ENCODE data around the gene LGR4.
"Not testable (repeated sequence)": the region's sequence is repeated elsewhere in the genome, so short reads cannot be mapped to it uniquely, and the experiment has no call there.

Gene LGR4

GRCh38 chr11:27330633-27331270 lies 141.8 kb downstream of the LGR4 start:
- H3K4me3 ChIP-seq (ENCODE audit: low read length): no peak overlapping the region
- TF ChIP-seq CTCF (conservative IDR thresholded peaks at IDR 0.05; ENCODE audit: low read depth, low read length): no peak
- no peak for DNase-seq (ENCODE audit: low read depth)

GRCh38 chr11:27329867-27330632 lies 142.5 kb downstream of the LGR4 start:
- no peak for DNase-seq (ENCODE audit: low read depth)
- no peak for TF ChIP-seq CTCF (conservative IDR thresholded peaks at IDR 0.05; ENCODE audit: low read depth, low read length)
- no peak overlapping the region for H3K4me3 ChIP-seq (ENCODE audit: low read length)

GRCh38 chr11:27328614-27329013 lies 144.0 kb downstream of the LGR4 start:
- no peak for DNase-seq (ENCODE audit: low read depth)
- H3K4me3 ChIP-seq (ENCODE audit: low read length): no peak overlapping the region
- TF ChIP-seq CTCF (conservative IDR thresholded peaks at IDR 0.05; ENCODE audit: low read depth, low read length): no peak

- DNase-seq (ENCODE audit: low read depth); H3K4me3 ChIP-seq (ENCODE audit: low read length): not testable (repeated sequence)
These were observed 145.5 kb downstream of the LGR4 start for GRCh38 chr11:27327064-27327463.

GRCh38 chr11:27322196-27322595 lies 150.4 kb downstream of the LGR4 start:
- H3K4me3 ChIP-seq (ENCODE audit: low read length); DNase-seq (ENCODE audit: low read depth): not testable (repeated sequence)

GRCh38 chr11:27321340-27321739 lies 151.2 kb downstream of the LGR4 start:
- not testable (repeated sequence) for H3K4me3 ChIP-seq (ENCODE audit: low read length); DNase-seq (ENCODE audit: low read depth)

GRCh38 chr11:27319072-27319471 lies 153.5 kb downstream of the LGR4 start:
- DNase-seq (ENCODE audit: low read depth): no peak
- TF ChIP-seq CTCF (conservative IDR thresholded peaks at IDR 0.05; ENCODE audit: low read depth, low read length): no peak
- no peak overlapping the region for H3K4me3 ChIP-seq (ENCODE audit: low read length)

GRCh38 chr11:27317751-27318150 lies 154.8 kb downstream of the LGR4 start:
- no peak for DNase-seq (ENCODE audit: low read depth)
- no peak overlapping the region for H3K4me3 ChIP-seq (ENCODE audit: low read length)
- no peak for TF ChIP-seq CTCF (conservative IDR thresholded peaks at IDR 0.05; ENCODE audit: low read depth, low read length)
